ENCODE data around the gene DHRSX.
"Not testable (repeated sequence)": the region's sequence is repeated elsewhere in the genome, so short reads cannot be mapped to it uniquely, and the experiment has no call there.

Gene DHRSX

GRCh38 chrX:2406891-2407518, 93.8 kb downstream of the DHRSX start:
- in situ Hi-C loops (cut with MboI; ENCODE audit: low sequenced_read_pairs) = no loop called here

GRCh38 chrX:2404776-2405175, 96.0 kb downstream of the DHRSX start:
- in situ Hi-C loops (cut with MboI; ENCODE audit: low sequenced_read_pairs) = no loop called here

DNA sequence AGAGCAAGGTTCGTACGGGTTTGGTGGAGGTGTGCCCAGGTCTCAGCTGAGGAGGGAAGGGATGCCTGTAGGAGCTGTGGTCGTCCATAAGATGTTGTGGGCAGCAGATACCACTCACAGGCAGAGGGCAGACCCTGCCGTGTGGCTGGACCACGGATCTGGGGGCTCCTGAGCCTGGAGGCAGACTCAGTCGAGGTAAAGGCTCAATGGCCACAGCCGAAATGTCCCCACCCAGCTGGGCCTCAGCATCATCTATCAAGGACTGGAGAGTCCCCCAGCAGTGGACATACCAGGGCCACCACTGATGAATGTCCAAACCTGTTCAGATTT, 98.5 kb downstream of the DHRSX start:
- in situ Hi-C loops (cut with MboI; ENCODE audit: low sequenced_read_pairs) = no loop called here

DNA sequence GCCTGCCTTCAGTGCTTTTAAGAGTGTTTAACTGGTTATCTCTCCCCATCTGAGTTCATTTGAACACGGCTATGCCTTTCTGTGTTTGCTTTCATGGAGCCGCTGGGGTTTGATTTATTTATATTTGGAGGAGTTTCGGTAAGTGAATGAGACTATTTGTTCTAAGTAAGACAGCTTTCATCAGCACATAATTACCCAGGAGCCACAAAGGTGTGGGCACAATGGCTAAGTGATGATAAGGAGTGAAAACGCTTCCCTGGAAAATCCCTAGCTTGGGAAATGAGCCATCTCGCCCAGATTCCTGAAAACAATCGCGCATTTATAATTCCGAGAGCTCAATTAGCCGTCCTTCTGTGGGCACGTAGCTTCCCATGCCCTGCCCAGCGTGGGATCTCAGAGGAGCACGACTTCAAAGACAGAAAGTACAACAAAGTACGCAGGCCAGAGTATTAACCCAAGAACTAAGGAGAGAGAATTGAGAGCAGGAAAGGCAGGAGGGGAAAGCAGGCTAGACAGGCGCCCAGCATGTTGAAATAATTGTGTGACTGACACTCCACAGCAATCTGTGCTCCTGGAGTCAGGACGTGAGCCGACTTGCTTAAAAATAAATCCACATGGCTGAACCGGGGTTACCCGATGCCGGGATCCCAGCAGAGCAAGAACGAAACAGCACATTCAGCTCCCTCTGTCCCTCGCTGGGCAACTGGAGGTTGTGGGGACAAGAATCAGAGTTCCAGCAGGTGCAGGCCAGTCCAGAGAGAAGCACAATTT, 99.0 kb downstream of the DHRSX start:
- in situ Hi-C loops (cut with MboI; ENCODE audit: low sequenced_read_pairs) = no loop called here

DNA sequence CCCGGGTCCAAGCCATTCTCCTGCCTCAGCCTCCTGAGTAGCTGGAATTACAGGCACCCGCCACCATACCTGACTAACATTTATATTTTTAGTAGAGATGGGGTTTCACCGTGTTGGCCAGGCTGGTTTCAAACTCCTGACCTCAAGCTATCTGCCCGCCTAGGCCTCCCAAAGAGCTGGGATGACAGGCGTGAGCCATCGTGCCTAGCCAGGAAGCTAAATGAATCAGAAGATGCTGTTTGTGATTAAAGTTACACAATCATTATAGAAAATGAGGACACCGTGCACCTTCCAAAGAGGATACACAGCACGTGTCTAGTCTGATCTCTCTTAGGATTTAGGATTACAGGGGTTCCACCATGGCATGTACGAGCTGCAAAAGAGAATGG, 99.6 kb downstream of the DHRSX start:
- in situ Hi-C loops (cut with MboI; ENCODE audit: low sequenced_read_pairs) = no loop called here

- in situ Hi-C loops (cut with MboI; ENCODE audit: low sequenced_read_pairs) = no loop called here
Measured at GRCh38 chrX:2398064-2398656, 102.6 kb downstream of the DHRSX start.

DNA sequence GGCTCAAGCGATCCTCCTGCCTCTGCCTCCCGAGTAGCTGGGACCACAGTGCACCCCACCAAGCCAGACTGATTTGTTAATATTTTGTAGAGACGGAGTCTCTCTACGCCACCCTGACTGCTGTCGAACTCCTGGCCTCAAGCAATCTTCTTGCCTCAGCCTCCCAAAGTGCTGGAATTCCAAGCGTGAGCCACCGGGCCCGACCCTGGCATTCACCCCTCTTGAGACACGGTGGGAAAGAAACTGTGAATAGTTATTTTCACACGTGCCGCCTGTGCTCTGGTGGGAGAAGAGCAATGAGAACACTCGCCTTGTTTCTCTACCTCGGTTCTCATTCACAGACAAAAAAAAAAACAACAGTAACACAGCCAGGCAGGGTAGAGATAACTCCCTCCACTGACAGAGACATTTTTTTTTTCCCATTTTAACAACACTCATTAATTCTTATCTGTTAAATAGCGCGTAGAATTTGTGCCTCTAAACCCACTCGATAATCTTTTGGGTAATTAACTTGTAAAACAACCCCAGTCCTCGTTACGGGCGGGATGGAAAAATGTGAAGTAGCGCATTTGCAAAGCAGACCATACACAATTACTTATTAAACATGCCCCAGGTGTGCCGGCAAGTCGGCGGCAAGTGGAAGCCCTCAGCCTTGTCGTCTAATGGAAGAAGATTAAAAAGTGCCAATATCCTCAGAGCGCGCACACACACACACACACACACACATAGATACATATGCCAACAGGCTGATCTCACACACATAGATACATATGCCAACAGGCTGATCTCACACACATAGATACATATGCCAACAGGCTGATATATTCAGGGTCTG, 103.3 kb downstream of the DHRSX start:
- in situ Hi-C loops (cut with MboI; ENCODE audit: low sequenced_read_pairs) = no loop called here

DNA sequence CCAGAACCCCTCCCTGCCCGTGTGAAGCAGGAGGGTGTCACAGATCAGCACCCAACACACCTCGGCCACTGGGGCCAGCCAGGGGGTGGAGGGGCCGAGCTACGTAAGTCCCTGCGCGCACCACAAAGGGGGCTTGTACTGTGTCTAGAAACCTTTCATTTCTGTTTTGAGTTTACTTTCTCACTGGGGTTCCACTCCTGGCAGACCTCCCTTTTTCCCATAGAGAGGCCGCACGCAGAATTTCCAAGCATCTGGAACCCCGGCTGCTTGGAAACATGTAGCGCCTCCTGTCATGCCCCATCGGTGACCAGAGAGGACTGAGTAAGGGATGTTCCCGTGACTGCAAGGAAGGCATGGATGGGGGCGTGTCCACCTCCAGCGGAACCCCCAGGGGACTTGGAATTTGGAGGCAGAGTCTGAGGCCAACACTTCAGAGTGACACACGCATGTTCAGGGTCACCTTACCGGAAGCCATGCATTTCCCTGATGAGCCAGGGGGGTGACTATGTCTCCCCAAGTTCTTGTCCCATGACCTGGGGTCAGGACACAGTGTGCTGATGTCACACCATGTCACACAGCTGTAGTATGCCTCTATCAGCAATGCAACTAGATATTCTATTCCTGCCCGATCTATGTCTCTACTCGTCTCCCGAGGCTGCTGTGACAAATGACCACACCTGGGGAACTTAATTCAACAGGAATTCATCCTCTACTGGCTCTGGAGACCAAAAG, 105.3 kb downstream of the DHRSX start:
- in situ Hi-C loops (cut with MboI; ENCODE audit: low sequenced_read_pairs) = no loop called here

GRCh38 chrX:2391869-2392606, 108.7 kb downstream of the DHRSX start:
- in situ Hi-C loops (cut with MboI; ENCODE audit: low sequenced_read_pairs) = no loop called here

GRCh38 chrX:2390754-2391153, 110.0 kb downstream of the DHRSX start:
- in situ Hi-C loops (cut with MboI; ENCODE audit: low sequenced_read_pairs) = no loop called here

- in situ Hi-C loops (cut with MboI; ENCODE audit: low sequenced_read_pairs) = not testable (repeated sequence)
Measured at GRCh38 chrX:2389731-2390130, 111.0 kb downstream of the DHRSX start.

DNA sequence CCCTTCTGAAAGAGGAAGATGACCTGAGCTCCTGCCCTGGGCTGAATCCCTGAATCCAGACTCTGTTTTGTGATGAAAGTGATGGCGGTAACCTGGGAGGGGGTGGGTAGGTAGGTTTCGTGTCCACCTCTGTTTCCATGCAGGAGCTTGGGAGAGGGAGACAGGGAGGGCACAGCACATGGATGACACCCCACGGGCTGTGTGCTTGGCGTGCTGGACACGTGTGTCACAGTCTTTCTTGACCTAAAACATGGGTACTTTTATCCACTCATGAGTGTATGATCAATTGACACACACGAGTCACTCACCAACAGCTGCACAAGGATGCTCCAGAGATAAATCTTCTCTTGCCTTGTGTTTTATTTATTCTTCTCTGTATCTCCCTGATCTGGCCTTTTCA, 111.5 kb downstream of the DHRSX start:
- in situ Hi-C loops (cut with MboI; ENCODE audit: low sequenced_read_pairs) = no loop called here

- in situ Hi-C loops (cut with MboI; ENCODE audit: low sequenced_read_pairs) = no loop called here
Measured at GRCh38 chrX:2388669-2389068, 112.1 kb downstream of the DHRSX start.

DNA sequence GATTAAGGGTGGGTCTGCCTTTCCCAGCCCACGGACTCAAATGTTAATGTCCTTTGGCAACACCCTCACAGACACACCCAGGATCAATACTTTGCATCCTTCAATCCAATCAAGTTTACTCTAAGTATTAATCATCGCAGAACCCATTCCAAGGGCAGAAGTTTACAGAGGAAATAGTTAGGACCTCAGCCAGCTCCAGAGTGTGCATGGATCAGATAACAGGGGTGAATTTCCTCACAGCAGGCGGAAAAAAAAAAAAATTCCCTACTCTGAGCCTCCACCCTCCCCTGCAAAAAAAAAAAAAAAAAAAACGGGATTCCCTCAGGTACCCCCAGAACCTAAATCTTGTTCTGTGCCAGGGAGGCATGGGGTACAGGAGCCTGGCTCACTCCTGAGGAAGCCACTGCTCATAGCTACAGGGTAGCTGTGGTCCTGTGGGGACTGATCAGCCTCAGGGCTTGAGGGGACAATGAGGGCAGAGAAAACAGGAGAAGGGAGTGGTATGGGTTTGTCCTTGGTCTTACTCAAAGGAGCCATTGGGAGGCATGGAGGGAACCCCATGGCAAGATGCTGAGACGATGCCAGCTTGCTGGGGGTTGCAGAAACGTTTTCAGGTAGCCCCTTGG, 113.0 kb downstream of the DHRSX start:
- in situ Hi-C loops (cut with MboI; ENCODE audit: low sequenced_read_pairs) = no loop called here

GRCh38 chrX:2385224-2385623, 115.6 kb downstream of the DHRSX start:
- in situ Hi-C loops (cut with MboI; ENCODE audit: low sequenced_read_pairs) = no loop called here

DNA sequence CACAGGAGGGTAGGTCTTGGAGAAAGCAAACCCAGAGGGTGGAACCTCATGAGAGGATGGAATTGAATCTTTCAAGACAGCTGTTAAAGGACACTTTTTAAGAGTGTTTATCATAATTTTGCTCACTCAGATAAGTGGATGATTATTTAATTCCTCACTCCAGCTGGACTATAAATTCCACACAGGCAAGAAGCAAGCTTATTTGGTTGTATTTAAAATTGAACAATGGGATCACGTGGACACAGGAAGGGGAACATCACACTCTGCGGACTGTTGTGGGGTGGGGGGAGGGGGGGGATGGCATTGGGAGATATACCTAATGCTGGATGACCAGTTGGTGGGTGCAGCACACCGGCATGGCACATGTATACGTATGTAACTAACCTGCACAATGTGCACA, 116.3 kb downstream of the DHRSX start:
- in situ Hi-C loops (cut with MboI; ENCODE audit: low sequenced_read_pairs) = no loop called here

DNA sequence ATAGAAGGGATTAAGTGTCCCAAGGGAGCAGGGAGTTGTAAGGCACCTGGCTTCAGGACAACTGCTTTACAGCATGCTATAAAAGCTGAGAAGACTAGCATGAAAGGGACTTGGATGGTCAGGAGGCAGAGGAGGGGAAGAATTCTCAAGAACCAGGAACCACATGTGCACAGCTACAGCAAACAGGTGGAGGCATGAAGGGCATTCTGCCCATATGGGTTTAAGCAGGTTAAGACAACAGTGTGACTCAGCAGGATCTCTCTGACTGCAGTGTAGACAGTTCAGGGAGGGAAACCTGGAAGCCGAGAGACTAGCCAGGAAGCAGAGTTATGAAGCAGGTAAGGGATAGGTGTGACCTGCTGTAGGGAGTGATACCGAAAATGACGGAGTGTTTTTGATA, 117.0 kb downstream of the DHRSX start:
- in situ Hi-C loops (cut with MboI; ENCODE audit: low sequenced_read_pairs) = no loop called here

DNA sequence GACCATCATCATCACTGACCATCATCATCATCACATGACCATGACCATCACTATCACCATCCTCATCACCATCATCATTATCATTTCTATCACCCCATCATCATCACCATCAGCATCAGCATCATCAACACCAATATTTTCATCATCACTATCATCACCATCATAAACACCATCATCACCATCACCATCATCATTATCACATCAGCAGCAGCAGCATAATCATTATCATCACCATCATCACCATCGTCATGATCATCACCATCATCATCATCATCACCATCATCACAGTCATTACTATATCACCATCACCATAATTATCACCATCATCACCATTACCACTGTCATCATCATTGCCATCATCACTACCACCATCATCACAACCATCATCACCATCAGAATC, 117.6 kb downstream of the DHRSX start:
- in situ Hi-C loops (cut with MboI; ENCODE audit: low sequenced_read_pairs) = no loop called here

GRCh38 chrX:2382433-2383048, 118.2 kb downstream of the DHRSX start:
- in situ Hi-C loops (cut with MboI; ENCODE audit: low sequenced_read_pairs) = not testable (repeated sequence)
